ENCODE results near the gene FIGNL2. TPM values are rescaled to one million over a fixed set of nuclear protein-coding genes. Genes with fewer than 3 reads are reported as not detected.

Gene FIGNL2
- total and polyA plus RNA-seq, 2 of the 13 experiments (the other 11 are each of a cell fraction or from before 2014, with no cell fraction given), result 0.82 to 1.00 TPM

DNA sequence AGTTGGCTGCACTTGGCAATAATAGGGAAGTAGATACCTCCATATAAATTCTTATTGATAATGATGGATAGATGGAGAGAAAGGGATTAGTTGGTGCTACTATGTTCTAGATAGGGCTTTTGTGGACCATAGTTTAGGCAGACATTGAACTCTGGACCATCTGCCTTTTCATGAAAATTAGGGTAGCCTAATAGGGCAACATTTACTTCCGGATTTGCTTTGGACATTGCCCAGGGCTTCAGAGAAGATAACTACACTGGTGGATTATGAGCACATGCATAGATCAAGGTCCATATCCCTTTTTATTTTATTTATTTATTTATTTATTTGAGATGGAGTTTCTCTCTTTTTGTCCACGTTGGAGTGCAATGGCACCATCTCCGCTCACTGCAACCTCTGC, 70.5 kb downstream of the FIGNL2 start (continued):
- TF ChIP-seq LCORL (IDR thresholded peaks at IDR 0.05), result peak; percentile 45; the same call in 1 of the 2 replicates
- TF ChIP-seq LCORL (CRISPR knock-in tag; IDR thresholded peaks at IDR 0.05), result no peak
- no peak for TF ChIP-seq ASH2L (IDR thresholded peaks at IDR 0.05; ENCODE audit: insufficient read length, low read depth, low read length)
- TF ChIP-seq SRF (IDR thresholded peaks at IDR 0.05; ENCODE audit: low read depth, low read length), result peak; percentile 87
- TF ChIP-seq ETV5 (CRISPR knock-in tag; IDR thresholded peaks at IDR 0.05; ENCODE audit: borderline replicate concordance), result peak; percentile 50; the same call in 1 of the 2 replicates

DNA sequence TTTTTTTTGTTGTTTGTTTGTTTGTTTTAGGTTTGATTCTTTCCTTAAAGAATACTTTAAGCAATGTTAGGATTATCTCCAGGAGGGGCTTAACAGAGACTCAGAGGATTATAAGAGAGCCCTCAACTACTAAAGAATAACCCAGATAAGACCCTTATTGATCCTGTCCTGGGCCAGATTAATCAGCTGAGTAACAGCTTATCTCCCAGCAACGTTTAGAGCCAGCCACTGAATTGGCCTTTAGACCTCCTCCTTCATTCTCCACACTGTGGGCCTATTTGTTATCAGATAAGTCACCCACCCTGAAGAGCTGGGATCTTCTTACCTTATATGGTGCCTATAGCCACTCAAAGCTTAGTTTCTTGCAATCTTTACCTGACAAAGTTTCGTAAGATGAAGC, 71.1 kb downstream of the FIGNL2 start:
- H3K4me1 ChIP-seq (ENCODE audit: insufficient read depth, low read length), result peaks cover 16% of the 10 kb centered on the region
- no peak overlapping the region for H2AFZ ChIP-seq (ENCODE audit: low read length)
- intact Hi-C loops (cut with micrococcal nuclease; ENCODE audit: unreplicated experiment), result no loop called here
- ATAC-seq (peak; percentile 34; the same call in 1 of the 3 replicates), FAIRE-seq (no peak), DNase-seq (ENCODE audit: low spot score) (peak; percentile 6)
- no peak overlapping the region for H3K9ac ChIP-seq (ENCODE audit: insufficient read depth, low read depth, low read length)
- ChIA-PET CTCF (ENCODE audit: low intra/inter-chr PET ratio, low total read pairs) (no interaction called here), POLR2A (no interaction called here)
- in situ Hi-C loops (cut with HindIII; ENCODE audit: extremely low pct_ligation_motif_present, low pct_unique_long_range_greater_than_20kb), result no loop called here
- BruUV-seq (replicated peaks), result no TSS peak
- H3K27ac ChIP-seq (ENCODE audit: extremely low read length, insufficient read depth, low read length), result no peak overlapping the region
- H3K4me2 ChIP-seq (ENCODE audit: low read depth, low read length), result no peak overlapping the region
- H3K4me3 ChIP-seq (replicated peaks in 1 of 3; ENCODE audit: insufficient read depth in 1 of 3, low read depth in 2 of 3, low read length in 3 of 3), result no peak overlapping the region
- no peaks in the 10 kb centered on the region for H3K9me3 ChIP-seq (ENCODE audit: low read length)
- WGBS (ENCODE audit: low lambda C conversion rate), result 6% methylated on average over 2 of the region's 2 CpGs
- H3K36me3 ChIP-seq (replicated peaks in 1 of 2; ENCODE audit: control insufficient read depth in 1 of 2, insufficient read depth in 2 of 2, low read length in 2 of 2), result no peaks in the 10 kb centered on the region
- TF ChIP-seq ZNF737 (CRISPR knock-in tag; IDR thresholded peaks at IDR 0.05; ENCODE audit: borderline replicate concordance), result no peak
- peak; percentile 64; the same call in 1 of the 2 replicates for TF ChIP-seq SRF (IDR thresholded peaks at IDR 0.05; ENCODE audit: low read depth, low read length)
- no peaks in the 10 kb centered on the region for H3K27me3 ChIP-seq (ENCODE audit: control insufficient read depth in 1 of 2, insufficient read depth in 2 of 2, low read length in 2 of 2)
- H3K79me2 ChIP-seq (ENCODE audit: insufficient read depth, low read length), result no peaks in the 10 kb centered on the region
- H4K20me1 ChIP-seq (ENCODE audit: insufficient read depth, low read length), result no peaks in the 10 kb centered on the region

DNA sequence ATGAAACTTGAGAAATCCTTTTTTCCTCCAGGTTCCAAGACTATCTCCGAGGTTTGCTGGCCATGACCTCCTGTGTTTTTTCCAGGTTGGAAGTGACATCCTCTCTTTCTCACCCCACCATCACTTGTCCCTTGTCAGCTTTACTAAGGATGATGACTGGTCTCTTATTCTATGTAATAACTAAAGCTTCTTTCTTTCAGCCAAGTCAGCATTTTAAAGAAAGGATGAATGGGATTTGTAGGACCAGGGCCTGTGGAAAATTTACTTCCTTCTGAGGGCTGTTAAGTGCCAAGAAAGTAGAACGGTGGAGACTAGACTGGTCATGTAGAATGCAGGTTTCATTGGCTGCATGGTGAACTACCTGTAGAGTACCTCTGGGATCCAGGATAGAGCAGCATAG, 73.6 kb downstream of the FIGNL2 start:
- Histone ChIP-seq H3K4me1 (ENCODE audit: insufficient read depth, low read length) (peaks cover 16% of the 10 kb centered on the region), H3K4me3 (replicated peaks in 1 of 3; ENCODE audit: insufficient read depth in 1 of 3, low read depth in 2 of 3, low read length in 3 of 3) (no peak overlapping the region), H3K79me2 (ENCODE audit: insufficient read depth, low read length) (no peaks in the 10 kb centered on the region), H3K36me3 (replicated peaks in 1 of 2; ENCODE audit: control insufficient read depth in 1 of 2, insufficient read depth in 2 of 2, low read length in 2 of 2) (no peaks in the 10 kb centered on the region), H2AFZ (ENCODE audit: low read length) (no peak overlapping the region), H3K4me2 (ENCODE audit: low read depth, low read length) (no peak overlapping the region), H3K9me3 (ENCODE audit: low read length) (no peaks in the 10 kb centered on the region), H3K27me3 (ENCODE audit: control insufficient read depth in 1 of 2, insufficient read depth in 2 of 2, low read length in 2 of 2) (no peaks in the 10 kb centered on the region), H4K20me1 (ENCODE audit: insufficient read depth, low read length) (no peaks in the 10 kb centered on the region), H3K9ac (ENCODE audit: insufficient read depth, low read depth, low read length) (no peak overlapping the region), H3K27ac (ENCODE audit: extremely low read length, insufficient read depth, low read length) (no peak overlapping the region)
- intact Hi-C loops (cut with micrococcal nuclease; ENCODE audit: unreplicated experiment) (no loop called here), in situ Hi-C loops (cut with HindIII; ENCODE audit: extremely low pct_ligation_motif_present, low pct_unique_long_range_greater_than_20kb) (no loop called here)
- ATAC-seq, result no peak
- no TSS peak for BruUV-seq (replicated peaks)
- WGBS (ENCODE audit: low lambda C conversion rate), result 22% methylated on average over 2 of the region's 2 CpGs
- CTCF ChIA-PET (ENCODE audit: low intra/inter-chr PET ratio, low total read pairs), result no interaction called here
- FAIRE-seq, result no peak
- TF ChIP-seq, protein P1, sequence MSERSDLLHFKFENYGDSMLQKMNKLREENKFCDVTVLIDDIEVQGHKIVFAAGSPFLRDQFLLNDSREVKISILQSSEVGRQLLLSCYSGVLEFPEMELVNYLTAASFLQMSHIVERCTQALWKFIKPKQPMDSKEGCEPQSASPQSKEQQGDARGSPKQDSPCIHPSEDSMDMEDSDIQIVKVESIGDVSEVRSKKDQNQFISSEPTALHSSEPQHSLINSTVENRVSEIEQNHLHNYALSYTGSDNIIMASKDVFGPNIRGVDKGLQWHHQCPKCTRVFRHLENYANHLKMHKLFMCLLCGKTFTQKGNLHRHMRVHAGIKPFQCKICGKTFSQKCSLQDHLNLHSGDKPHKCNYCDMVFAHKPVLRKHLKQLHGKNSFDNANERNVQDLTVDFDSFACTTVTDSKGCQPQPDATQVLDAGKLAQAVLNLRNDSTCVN (CRISPR knock-in tag; IDR thresholded peaks at IDR 0.05; ENCODE audit: borderline replicate concordance), result no peak
- TF ChIP-seq MAFF (IDR thresholded peaks at IDR 0.05; ENCODE audit: low read depth, low read length), result peak; percentile 93
- peak; percentile 91 to 95 for TF ChIP-seq MAFK (conservative IDR thresholded peaks at IDR 0.05 in 1 of 2, IDR thresholded peaks at IDR 0.05 in 1 of 2; ENCODE audit: low read length in 2 of 2)
- TF ChIP-seq NFIC (IDR thresholded peaks at IDR 0.05; ENCODE audit: low read length), result no peak
- POLR2A ChIA-PET, result no interaction called here
- no peak for DNase-seq (ENCODE audit: low spot score)

Data from HepG2 (cell line).